Activated naive CD8-positive, alpha-beta T cell treated with anti-CD3 and anti-CD28 coated beads, Interleukin-2, amount 50 U/mL, for 24 hours (primary cell): Measurements from ENCODE around the gene CDSN.

Experiments used
- ATAC-seq: fragments of 150-1000 bp; cut with Tn5 transposase; one replicate; pipeline ENCODE4 v1.10.0; 2021
- DNase-seq: peaks from one replicate; pipeline ENCODE4 v3.0.0; 2021
- H3K27ac Mint-ChIP-seq: one replicate; pipeline ENCODE4 v1.8.0; 2021; ENCODE audit warnings: mild to moderate bottlenecking, mixed read lengths
- H3K27me3 Mint-ChIP-seq: one replicate; pipeline ENCODE4 v1.8.0; 2021; ENCODE audit warnings: mixed read lengths
- H3K36me3 Mint-ChIP-seq: one replicate; pipeline ENCODE4 v1.8.0; 2021; ENCODE audit warnings: low read depth, mixed read lengths
- H3K4me1 Mint-ChIP-seq: one replicate; pipeline ENCODE4 v1.8.0; 2021; ENCODE audit warnings: mixed read lengths
- H3K4me3 Mint-ChIP-seq: one replicate; pipeline ENCODE4 v1.8.0; 2021; ENCODE audit warnings: mild to moderate bottlenecking, moderate library complexity, mixed read lengths
- H3K9me3 Mint-ChIP-seq: one replicate; pipeline ENCODE4 v1.8.0; 2021; ENCODE audit warnings: mixed read lengths

The CDSN gene

DNA sequence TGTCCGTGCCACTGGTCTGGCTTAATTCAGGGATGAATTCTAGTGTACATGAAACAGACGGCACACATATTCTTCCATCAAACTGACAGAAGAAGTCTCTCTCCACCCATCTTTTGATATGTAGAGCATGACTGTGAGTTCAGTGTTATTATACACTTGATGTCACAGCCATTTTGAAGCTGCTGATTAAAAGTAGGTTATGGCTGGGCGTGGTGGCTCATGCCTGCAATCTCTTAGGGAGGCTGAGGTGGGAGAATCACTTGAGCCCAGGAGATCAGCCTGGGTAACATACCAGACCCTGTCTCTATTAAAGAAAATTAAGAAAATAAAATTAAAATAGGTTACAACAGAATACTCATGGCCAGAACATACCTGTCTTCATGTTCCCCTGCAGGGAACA is 28.6 kb downstream of the CDSN start:
- Mint-ChIP-seq H3K9me3 (no peaks in the 10 kb centered on the region), H3K4me3 (no peak overlapping the region), H3K27me3 (no peaks in the 10 kb centered on the region), H3K36me3 (no peaks in the 10 kb centered on the region), H3K4me1 (peaks cover 35% of the 10 kb centered on the region), H3K27ac (no peak overlapping the region)
- ATAC-seq (no peak), DNase-seq (no peak)

DNA sequence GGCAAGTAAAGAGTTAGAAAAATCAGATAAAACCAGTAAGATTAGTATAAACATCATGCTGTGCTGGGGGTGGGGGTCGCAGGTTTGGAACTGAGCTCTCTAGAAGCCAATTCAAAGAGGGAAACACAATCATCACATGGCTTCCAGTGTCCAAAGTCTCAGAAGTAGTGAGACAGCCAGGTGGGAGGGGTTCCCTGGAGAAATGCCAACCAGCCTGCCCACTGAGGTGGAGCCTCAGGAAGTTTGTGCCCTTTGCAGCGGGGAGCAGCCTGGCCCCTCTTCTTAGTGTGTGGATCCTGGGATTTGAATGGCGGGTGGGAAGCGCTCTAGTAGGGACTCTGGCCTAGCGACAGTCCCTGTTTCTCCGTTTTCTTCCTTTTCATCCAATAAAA is 29.3 kb downstream of the CDSN start:
- Mint-ChIP-seq H3K27me3 (no peaks in the 10 kb centered on the region), H3K9me3 (no peaks in the 10 kb centered on the region), H3K27ac (no peak overlapping the region), H3K4me1 (peaks cover 30% of the 10 kb centered on the region), H3K36me3 (no peaks in the 10 kb centered on the region), H3K4me3 (no peak overlapping the region)
- no peak for DNase-seq
- ATAC-seq = no peak

DNA sequence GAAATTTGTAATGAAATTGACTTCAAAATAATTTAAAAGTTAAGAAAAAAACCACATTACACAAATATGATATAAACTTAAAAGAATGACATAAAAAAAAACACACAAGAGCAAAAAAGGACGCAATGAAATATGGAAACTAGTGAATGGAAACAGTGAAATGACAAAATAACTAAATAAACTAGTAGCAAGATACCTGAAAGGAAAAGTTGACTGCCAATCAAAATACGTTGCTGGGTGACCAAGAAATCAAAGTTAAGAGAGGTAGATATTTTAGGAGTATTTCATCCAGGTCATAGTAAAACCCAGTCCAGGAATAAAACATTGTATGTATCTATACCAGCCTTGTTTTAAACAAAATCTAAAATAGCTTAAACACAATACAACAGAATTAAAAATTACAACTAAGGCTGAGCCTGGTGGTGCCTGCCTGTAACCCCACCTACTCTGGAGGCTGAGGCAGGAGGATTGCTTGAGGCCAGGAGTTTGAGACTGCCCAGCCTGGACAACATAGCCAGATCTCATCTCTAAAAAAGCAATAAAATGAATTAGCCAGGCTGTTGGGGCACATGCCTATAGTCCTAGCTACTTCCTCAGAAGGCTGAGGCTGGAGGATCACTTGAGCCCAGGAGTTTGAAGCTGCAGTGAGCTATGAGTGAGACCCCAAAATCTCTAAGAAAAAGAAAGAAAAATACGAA is 29.8 kb downstream of the CDSN start:
- no peaks in the 10 kb centered on the region for H3K27me3 Mint-ChIP-seq
- H3K27ac Mint-ChIP-seq = no peak overlapping the region

DNA sequence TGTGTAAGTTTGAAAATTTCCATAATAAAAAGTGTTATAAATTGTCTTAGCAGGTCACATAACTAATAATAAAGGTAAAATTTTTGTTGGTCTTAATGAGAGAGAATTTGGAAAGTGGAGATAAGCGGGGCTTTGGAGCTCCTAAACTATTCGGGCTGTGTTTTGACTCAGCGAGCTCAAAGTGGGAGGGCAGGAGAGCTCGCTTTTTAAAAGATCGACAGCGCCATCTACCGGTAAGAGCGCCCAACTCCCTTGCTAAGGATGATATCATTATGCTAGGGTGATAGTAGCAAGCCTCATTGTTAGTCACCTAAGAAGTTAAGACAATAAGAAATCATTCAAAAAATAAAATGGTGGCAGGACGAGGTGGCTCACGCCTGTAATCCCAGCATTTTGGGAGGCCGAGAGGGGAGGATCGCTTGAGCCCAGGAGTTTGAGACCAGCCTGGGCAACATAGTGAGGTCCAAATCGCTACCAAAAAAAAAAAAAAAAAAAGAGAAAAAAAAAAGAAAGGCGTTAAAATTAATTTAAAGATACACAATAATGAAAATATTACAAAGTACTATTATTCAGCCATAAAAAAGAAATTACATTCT is 32.7 kb downstream of the CDSN start:
- H3K27ac Mint-ChIP-seq = no peak overlapping the region
- H3K4me1 Mint-ChIP-seq = peaks cover 12% of the 10 kb centered on the region
- H3K4me3 Mint-ChIP-seq = no peak overlapping the region
- no peaks in the 10 kb centered on the region for H3K27me3 Mint-ChIP-seq
- DNase-seq (peak; percentile 92), ATAC-seq (peak; percentile 98)
- no peaks in the 10 kb centered on the region for H3K9me3 Mint-ChIP-seq
- H3K36me3 Mint-ChIP-seq = no peaks in the 10 kb centered on the region

More for the DNA sequence above, 29.8 kb downstream of the CDSN start:
- H3K9me3 Mint-ChIP-seq = no peaks in the 10 kb centered on the region
- H3K4me3 Mint-ChIP-seq = no peak overlapping the region
- no peak for DNase-seq
- H3K4me1 Mint-ChIP-seq = peaks cover 26% of the 10 kb centered on the region
- no peak for ATAC-seq
- no peaks in the 10 kb centered on the region for H3K36me3 Mint-ChIP-seq

DNA sequence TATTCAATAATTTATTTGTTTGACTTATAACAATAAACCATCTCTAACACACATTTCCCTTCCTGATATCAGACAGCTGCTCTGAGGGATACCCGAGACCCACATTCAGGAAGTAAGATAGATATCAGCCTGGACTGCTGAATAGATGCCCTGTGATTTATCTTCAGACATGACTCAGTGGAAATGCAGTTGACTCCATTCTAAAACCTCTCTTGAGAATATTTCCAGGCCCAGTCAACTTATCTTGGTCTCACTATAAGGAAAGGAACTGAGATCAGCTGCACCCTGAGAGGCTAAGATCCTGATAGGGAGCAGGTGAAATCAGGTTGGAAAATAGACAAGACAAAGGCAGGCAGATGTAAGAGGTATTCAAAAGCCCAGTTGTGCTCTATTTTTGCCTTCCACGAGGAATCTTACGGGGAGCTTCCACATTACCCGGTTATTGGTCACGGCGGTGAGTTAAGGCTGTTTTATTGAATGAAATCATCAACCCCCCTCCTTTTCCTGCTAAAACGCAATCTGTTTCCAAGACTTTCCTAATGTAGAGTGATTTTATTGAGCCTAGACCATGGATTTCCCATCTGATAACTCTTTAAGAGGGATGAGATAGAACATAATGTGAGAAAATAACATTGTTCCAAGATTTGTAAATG is 33.3 kb downstream of the CDSN start:
- Mint-ChIP-seq H3K36me3 (no peaks in the 10 kb centered on the region), H3K9me3 (no peaks in the 10 kb centered on the region), H3K4me1 (peaks cover 12% of the 10 kb centered on the region), H3K27ac (no peak overlapping the region), H3K4me3 (no peak overlapping the region), H3K27me3 (no peaks in the 10 kb centered on the region)
- no peak for ATAC-seq
- DNase-seq = no peak

DNA sequence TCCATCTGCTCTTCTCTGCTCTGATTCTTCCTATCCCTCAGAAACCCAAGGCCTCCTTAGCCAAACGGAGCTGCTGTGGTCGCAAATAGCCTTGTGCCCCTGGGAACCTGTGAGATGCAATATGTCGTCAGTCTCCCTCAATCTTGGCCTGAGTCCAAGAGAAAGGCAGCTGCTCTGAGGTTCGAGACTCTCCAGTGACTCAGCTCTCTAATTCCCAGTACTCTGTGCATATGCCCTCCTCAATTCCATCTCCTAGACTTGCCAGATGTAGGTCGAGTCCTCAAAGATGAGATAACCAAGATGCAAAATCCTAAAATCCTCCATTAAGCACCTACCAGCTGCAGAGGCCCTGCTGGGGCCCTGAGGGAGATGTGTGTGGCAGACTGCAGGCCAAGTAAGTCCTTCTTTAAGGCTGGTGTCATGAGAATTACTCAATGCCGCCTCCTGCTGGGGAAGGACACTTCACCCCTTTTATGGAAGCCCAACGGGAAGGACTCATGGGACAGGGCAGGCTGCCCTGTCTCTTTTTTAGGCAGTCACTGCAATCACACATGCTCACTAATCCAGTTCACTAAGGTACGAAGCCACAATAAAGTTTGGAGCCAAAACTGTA is 36.4 kb downstream of the CDSN start:
- Mint-ChIP-seq H3K9me3 (no peaks in the 10 kb centered on the region), H3K27ac (no peak overlapping the region), H3K36me3 (no peaks in the 10 kb centered on the region), H3K4me1 (peaks cover 15% of the 10 kb centered on the region), H3K4me3 (no peak overlapping the region), H3K27me3 (no peaks in the 10 kb centered on the region)
- peak; percentile 56 for DNase-seq
- no peak for ATAC-seq

DNA sequence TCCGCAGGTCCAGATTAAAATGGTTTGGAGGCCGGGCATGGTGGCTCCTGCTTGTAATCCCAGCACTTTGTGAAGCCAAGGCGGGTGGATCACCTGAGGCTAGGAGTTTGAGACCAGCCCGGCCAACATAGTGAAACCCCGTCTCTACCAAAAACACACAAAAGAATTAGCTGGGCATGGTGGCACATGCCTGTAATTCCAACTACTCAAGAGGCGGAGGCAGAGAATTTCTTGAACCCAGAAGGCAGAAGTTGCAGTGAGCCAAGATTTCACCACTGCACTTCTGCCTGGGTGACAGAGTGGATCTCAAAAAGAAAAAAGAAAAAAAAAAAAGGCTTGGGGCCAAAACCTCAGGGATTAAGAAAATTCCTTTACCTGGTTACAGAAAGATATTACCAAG is 38.4 kb downstream of the CDSN start:
- H3K27me3 Mint-ChIP-seq = no peaks in the 10 kb centered on the region
- ATAC-seq = no peak
- H3K36me3 Mint-ChIP-seq = no peaks in the 10 kb centered on the region
- H3K27ac Mint-ChIP-seq = no peak overlapping the region
- no peak overlapping the region for H3K4me3 Mint-ChIP-seq
- peaks cover 7% of the 10 kb centered on the region for H3K4me1 Mint-ChIP-seq
- no peaks in the 10 kb centered on the region for H3K9me3 Mint-ChIP-seq
- DNase-seq = no peak

DNA sequence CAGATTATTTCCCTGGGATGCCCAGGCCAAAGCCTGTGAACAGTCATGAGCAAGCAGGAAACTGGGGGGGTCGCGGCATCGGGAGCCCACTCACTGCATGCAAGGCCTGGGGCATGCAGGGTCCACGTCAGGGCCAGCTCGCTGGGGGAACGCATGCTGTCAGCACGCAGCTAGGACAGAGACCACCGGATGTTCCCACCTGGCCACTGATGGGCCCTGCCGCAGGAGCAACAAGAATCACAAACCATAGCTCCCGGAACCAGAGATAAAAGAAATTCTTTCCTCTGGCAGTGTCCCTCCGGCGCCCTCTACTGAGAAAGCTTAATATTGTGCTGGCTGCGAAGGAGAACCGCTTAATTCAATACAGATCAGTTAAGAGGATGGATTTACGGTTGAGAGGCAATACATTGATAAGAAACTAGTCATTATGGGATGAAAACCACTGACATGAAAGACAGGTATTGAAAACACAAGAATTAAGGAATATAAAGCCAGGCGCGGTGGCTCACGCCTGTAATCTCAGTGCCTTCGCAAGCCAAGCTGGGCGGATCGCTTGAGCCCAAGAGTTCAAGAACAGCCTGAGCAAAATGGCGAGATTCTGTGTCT is 40.5 kb downstream of the CDSN start:
- H3K4me1 Mint-ChIP-seq = peaks cover 5% of the 10 kb centered on the region
- no peaks in the 10 kb centered on the region for H3K36me3 Mint-ChIP-seq
- no peaks in the 10 kb centered on the region for H3K27me3 Mint-ChIP-seq
- peak overlapping the region; percentile 52 for H3K4me3 Mint-ChIP-seq
- DNase-seq = peak; percentile 71
- H3K9me3 Mint-ChIP-seq = no peaks in the 10 kb centered on the region
- no peak overlapping the region for H3K27ac Mint-ChIP-seq
- ATAC-seq = peak; percentile 71

DNA sequence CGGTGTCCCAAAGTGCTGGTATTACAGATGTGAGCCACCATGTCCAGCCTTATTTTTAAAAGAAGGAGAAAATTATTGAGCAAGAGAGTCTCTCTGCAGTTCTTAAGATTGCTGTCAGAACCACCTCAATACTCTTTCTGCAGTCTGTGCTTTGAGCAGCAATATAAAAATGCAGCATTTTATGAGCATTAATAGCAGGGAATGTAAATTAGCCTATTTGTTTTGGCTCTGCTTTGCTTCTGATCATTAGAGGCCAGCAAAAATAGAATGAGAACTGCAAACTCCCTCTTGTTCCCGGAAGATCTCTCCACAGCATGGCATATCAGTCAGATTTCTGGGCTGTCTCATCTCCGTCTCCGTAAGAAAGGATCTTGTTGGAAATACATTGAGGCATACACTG is 43.6 kb downstream of the CDSN start:
- no peaks in the 10 kb centered on the region for H3K27me3 Mint-ChIP-seq
- peaks cover 3% of the 10 kb centered on the region for H3K4me1 Mint-ChIP-seq
- H3K9me3 Mint-ChIP-seq = no peaks in the 10 kb centered on the region
- no peak for DNase-seq
- no peaks in the 10 kb centered on the region for H3K36me3 Mint-ChIP-seq
- no peak overlapping the region for H3K4me3 Mint-ChIP-seq
- H3K27ac Mint-ChIP-seq = no peak overlapping the region
- no peak for ATAC-seq

DNA sequence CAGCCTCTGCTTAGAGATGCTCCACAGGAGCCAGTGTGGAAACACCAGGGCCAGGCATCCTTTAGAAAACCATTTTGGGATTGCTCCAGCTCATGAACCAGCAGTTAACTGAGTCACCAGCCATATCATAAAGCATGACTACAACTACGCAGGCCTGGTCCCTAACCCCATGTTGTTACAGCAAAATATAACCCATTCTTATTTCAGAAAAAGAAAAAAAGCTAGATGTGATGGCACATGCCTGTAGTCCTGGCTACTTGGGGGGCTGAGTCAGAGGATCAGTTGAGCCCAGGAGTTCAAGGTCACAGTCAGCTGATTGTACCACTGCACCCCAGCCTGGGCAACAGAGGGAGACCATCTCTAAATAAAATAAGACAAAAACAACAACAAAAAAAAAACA is 44.7 kb downstream of the CDSN start:
- Mint-ChIP-seq H3K36me3 (no peaks in the 10 kb centered on the region), H3K27me3 (no peaks in the 10 kb centered on the region), H3K4me3 (no peak overlapping the region), H3K4me1 (peaks cover 3% of the 10 kb centered on the region), H3K27ac (no peak overlapping the region), H3K9me3 (no peaks in the 10 kb centered on the region)
- ATAC-seq (no peak), DNase-seq (no peak)

DNA sequence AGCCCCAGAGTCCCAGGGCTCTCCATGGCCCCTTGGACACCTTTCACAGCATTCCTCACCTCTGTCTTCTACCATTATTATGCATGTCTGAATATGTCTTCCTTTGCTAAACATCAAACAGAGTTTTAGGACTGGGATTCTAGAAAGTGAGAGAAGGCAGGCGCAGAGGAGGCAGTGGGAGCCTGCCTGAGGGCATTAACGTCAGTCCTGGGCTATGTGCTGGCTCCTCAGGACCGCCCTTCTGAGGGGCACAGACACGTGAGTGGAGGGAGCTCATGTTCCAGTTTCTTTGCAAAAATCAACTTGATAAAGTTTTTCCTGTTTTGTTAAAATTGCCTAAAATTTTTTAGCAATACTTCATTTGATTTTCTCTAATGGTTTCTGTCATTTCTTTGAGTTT is 45.8 kb downstream of the CDSN start:
- no peak for DNase-seq
- peaks cover 4% of the 10 kb centered on the region for H3K4me1 Mint-ChIP-seq
- no peaks in the 10 kb centered on the region for H3K36me3 Mint-ChIP-seq
- no peak for ATAC-seq
- H3K27ac Mint-ChIP-seq = no peak overlapping the region
- no peaks in the 10 kb centered on the region for H3K27me3 Mint-ChIP-seq
- H3K4me3 Mint-ChIP-seq = no peak overlapping the region
- no peaks in the 10 kb centered on the region for H3K9me3 Mint-ChIP-seq

DNA sequence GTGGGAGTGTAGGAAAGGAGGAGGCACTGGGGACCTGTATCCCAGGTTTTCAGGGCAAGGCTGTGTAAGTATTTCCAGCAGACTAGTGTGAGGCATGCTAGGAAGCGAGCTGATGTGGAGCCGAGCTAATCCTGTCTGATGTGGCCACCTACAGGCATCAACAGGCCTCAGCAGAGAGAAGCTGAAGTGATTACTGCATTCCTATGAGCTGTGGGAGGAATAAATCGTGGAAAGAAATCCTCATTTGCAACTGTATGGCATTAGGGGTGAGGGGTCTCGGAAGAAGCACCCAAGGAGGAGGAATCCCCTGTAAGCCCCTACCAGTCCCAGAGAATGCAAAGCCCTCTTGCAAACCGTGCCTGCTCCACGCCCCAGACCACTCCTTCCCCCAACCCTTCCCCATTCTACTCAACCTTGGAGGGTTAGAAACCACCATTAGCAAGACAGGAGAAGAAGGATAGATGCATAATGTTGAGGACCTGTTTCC is 49.5 kb downstream of the CDSN start:
- DNase-seq = no peak
- H3K4me3 Mint-ChIP-seq = no peak overlapping the region
- no peak overlapping the region for H3K27ac Mint-ChIP-seq
- ATAC-seq = no peak
- H3K27me3 Mint-ChIP-seq = no peaks in the 10 kb centered on the region
- no peaks in the 10 kb centered on the region for H3K36me3 Mint-ChIP-seq
- H3K4me1 Mint-ChIP-seq = peaks cover 4% of the 10 kb centered on the region
- no peaks in the 10 kb centered on the region for H3K9me3 Mint-ChIP-seq

DNA sequence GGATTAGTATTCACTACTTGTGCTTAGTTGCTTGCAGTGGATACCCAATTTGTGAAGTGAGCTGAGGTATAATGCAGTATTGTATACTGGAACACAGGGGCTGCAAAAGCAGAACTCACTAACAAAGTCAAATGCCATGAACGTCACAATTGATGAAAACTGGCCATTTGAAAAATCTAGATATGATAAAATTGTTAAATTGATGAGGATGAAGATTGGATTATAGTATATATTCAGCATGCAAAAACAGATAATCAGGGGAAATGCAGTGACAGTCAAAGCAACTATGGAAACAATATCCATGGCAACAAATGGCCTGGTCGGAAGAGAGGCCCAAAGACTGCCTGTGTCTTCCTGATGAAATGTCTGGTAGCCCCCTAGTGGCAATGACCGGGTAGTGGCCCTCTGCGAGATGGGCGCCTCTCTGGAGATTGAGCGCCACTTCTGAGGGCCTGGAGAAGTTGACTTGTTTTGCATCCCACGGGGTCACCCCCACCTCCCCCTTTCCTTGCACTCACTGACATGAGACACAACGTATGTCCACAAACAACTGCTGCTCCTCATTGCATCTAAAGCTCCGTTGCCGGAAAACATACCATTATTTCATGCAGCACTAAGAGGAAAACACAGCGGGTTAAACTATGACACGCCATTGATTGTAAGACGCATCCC is 51.4 kb downstream of the CDSN start:
- H3K36me3 Mint-ChIP-seq = no peaks in the 10 kb centered on the region
- ATAC-seq = peak; percentile 95
- H3K4me3 Mint-ChIP-seq = no peak overlapping the region
- peaks cover 5% of the 10 kb centered on the region for H3K27me3 Mint-ChIP-seq
- peak; percentile 80 for DNase-seq
- no peak overlapping the region for H3K27ac Mint-ChIP-seq
- H3K4me1 Mint-ChIP-seq = peaks cover 4% of the 10 kb centered on the region
- no peaks in the 10 kb centered on the region for H3K9me3 Mint-ChIP-seq
